ENCODE results near the gene C1QTNF1.
"Not testable (repeated sequence)": the region's sequence is repeated elsewhere in the genome, so short reads cannot be mapped to it uniquely, and the experiment has no call there.

Gene C1QTNF1

GRCh38 chr17:79006794-79007503 is 17.0 kb upstream of the C1QTNF1 start:
- DNase-seq, result no peak

GRCh38 chr17:79007504-79008381 is 16.2 kb upstream of the C1QTNF1 start:
- no peak for DNase-seq

- DNase-seq, result no peak
Measured at GRCh38 chr17:79008666-79009387, 15.1 kb upstream of the C1QTNF1 start.

- peak; percentile 87 for DNase-seq
Measured at GRCh38 chr17:79009397-79010303, 14.3 kb upstream of the C1QTNF1 start, which contains the start of gene CANT1. TSS of gene CANT1 (minus strand) at chr17:79009764. CDS start at chr17:78997622, 12,142 bp downstream.

- DNase-seq, result no peak
Measured at GRCh38 chr17:79010304-79010646, 13.7 kb upstream of the C1QTNF1 start.

- DNase-seq, result no peak
Measured at GRCh38 chr17:79011451-79012147, 12.4 kb upstream of the C1QTNF1 start.

- no peak for DNase-seq
Measured at GRCh38 chr17:79012563-79013134, 11.3 kb upstream of the C1QTNF1 start.

- DNase-seq, result no peak
Measured at GRCh38 chr17:79014158-79014758, 9.7 kb upstream of the C1QTNF1 start.

- no peak for DNase-seq
Measured at GRCh38 chr17:79017546-79018369, 6.2 kb upstream of the C1QTNF1 start.

GRCh38 chr17:79018370-79018695 is 5.6 kb upstream of the C1QTNF1 start:
- DNase-seq, result no peak

GRCh38 chr17:79019261-79019631 is 4.7 kb upstream of the C1QTNF1 start:
- no peak for DNase-seq

GRCh38 chr17:79019632-79020584 is 4.1 kb upstream of the C1QTNF1 start:
- peak; percentile 56 for DNase-seq

- DNase-seq, result no peak
Measured at GRCh38 chr17:79020631-79021301, 3.2 kb upstream of the C1QTNF1 start.

- not testable (repeated sequence) for DNase-seq
Measured at GRCh38 chr17:79021929-79022328, 2.0 kb upstream of the C1QTNF1 start.

GRCh38 chr17:79022507-79022991 is 1.4 kb upstream of the C1QTNF1 start:
- DNase-seq, result no peak

GRCh38 chr17:79023180-79023705 is 726 bp upstream of the C1QTNF1 start:
- DNase-seq, result no peak

- no peak for DNase-seq
Measured at GRCh38 chr17:79024901-79025737, 1.1 kb downstream of the C1QTNF1 start.
